HG02938 (cell line): ENCODE results near the gene GP2.
"Not testable (repeated sequence)": the region's sequence is repeated elsewhere in the genome, so short reads cannot be mapped to it uniquely, and the experiment has no call there.

Source experiments
- ATAC-seq: cut with Tn5 transposase; IDR thresholded peaks from one replicate; pipeline ENCODE4 v1.9.1; 2021; ENCODE audit warnings: mild to moderate bottlenecking, moderate library complexity; ENCODE audit not compliant: unreplicated experiment

GP2 gene

DNA sequence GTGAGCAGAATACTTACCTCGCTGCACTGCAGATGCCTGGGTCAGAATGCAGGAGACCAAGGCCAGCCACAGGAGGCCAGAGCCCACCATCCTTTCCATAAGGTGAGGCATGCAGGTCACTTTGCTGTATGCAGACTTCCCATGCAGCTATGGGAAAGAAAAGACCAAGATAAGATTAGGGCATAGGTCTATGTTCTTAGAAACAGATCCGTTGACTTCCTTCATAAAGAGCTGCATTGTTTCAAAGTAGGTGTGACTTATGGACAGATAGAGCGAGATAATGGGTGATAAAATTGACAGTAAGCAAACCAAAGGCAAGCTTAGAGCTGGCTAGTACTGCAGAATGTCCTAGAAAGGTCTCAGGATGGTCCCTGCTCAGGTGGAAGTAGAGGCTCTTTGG is 992 bp downstream of the GP2 start:
- no peak for ATAC-seq

- ATAC-seq = no peak
Measured at GRCh38 chr16:20325005-20325404, 2.3 kb downstream of the GP2 start.

DNA sequence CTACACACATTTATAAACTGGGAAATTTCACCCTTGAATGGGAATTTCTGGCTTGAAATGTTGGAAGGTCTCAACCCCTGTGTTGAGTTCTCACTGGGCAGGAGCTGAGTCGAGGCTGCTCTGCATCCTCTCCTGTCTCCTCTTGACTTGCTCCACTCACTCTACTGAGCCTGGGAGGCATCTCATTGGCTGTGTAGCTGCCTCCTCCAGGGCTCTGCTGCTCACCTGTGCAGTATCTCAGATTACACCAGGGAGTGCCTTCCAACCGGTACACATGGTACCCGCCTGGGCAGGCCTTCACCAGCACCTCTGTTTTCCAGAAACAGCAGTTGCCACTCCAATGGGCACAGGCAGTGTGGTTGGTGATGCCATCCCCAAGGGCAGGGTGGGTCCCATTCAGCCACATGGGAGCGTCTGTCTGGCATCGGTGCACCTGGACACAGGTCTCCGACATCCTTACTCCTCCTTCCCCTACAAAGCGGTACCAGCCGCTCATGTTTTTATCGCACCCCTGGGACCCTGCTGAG is 3.7 kb downstream of the GP2 start:
- no peak for ATAC-seq

GRCh38 chr16:20322696-20323095 is 4.6 kb downstream of the GP2 start:
- no peak for ATAC-seq

DNA sequence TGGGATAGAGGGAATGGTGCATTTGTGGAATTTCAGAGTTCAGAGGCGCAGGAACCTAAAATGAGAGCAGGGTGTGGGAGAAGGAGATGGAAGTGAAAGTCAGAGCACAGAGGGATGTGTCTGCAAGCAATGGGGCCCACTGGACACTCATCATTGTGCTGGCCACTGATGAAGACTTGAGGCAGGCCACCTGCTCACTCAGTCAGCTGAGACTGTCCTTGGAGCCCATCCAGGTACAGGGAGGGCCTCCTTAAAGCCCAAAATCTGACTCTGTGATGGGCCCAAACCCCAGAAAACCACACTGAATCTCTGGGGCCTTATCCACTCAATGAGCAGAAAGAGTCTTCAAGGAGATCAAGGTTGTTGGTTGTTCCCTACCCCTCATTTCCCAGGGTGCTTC is 5.6 kb downstream of the GP2 start:
- ATAC-seq = no peak

- not testable (repeated sequence) for ATAC-seq
Measured at GRCh38 chr16:20321051-20321450, 6.3 kb downstream of the GP2 start.

DNA sequence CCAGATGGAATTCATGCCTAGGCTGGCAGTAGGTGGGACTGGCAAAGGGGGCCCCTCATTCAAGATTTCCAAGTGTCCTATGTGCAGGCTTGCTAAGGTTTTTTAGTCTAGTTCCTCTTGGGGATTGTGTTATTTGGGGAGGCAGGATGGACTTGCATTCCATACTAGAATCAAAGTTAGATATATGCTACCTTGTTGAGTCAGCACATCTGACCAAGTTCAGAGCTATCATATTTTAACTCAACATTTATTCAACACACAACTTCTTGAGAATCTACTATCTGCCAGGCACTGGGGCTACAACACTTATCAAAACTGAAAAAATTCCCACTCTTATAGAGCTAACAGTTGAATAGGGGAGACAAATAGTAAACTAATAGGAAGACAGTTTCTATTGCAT is 6.7 kb downstream of the GP2 start:
- ATAC-seq = no peak

DNA sequence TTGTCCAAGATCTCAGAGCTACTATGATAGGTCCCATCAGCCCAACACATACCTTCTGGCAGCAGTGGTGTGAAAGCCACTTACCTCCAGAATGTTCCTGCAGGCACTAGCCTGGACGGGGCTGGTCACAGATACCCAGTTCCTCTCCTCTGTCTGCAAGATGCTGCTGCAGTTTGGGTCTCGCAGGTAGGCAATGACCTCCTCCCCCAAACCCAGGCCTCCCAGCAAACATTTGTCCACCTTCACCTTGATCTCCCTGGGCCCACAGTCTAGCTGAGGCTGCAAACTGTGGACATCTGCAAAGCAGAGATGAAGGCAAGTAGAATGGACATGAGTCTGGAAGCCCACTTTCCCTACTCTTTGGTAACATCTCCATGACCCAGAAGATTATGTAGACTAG is 7.1 kb downstream of the GP2 start:
- ATAC-seq = no peak

DNA sequence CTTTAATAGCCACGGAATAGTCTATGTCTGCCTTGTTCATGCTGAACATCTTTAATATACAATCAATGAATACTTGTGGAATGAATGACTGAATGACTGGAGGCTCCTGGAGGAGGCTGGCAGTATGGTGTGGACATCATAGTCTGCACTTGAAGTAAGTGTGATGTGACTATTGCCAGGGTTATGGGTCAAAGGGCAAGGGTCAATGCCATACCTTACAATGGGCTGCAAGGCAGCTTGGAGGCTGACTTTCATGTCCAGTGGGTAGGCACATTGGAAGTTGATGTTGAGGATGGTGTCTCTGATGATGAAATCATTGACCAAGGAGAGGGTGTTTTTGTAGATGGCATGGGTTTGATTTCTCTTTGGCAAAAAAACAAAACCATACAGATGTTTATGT is 7.9 kb downstream of the GP2 start:
- ATAC-seq = no peak

GRCh38 chr16:20318437-20318836 is 8.9 kb downstream of the GP2 start:
- ATAC-seq = no peak

- ATAC-seq = no peak
Measured at GRCh38 chr16:20318006-20318405, 9.3 kb downstream of the GP2 start.

GRCh38 chr16:20317117-20317516 is 10.2 kb downstream of the GP2 start:
- ATAC-seq = no peak

GRCh38 chr16:20316715-20317114 is 10.6 kb downstream of the GP2 start:
- no peak for ATAC-seq

- no peak for ATAC-seq
Measured at GRCh38 chr16:20315764-20316163, 11.5 kb downstream of the GP2 start.

GRCh38 chr16:20314575-20314974 is 12.7 kb downstream of the GP2 start:
- ATAC-seq = no peak

DNA sequence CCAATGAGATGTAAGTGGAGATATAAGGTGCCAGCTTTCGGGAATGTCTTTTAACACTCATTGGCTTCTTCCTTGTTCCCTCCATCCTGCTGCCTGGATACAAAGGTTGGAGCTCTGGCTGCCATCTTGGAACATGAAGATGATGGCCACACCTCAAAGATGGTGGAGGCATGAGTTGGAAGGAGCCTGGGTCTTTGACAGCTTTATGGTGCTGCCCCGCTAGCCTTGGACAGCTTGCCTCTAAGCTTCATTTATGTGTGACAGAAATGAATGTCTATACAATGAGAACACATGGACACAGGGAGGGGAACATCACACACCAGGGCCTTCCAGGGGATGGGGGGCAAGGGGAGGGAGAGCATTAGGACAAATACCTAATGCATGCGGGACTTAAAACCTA is 13.6 kb downstream of the GP2 start:
- no peak for ATAC-seq

GRCh38 chr16:20312536-20313095 is 14.7 kb downstream of the GP2 start:
- ATAC-seq = not testable (repeated sequence)

GRCh38 chr16:20311548-20311947 is 15.8 kb downstream of the GP2 start:
- ATAC-seq = no peak

DNA sequence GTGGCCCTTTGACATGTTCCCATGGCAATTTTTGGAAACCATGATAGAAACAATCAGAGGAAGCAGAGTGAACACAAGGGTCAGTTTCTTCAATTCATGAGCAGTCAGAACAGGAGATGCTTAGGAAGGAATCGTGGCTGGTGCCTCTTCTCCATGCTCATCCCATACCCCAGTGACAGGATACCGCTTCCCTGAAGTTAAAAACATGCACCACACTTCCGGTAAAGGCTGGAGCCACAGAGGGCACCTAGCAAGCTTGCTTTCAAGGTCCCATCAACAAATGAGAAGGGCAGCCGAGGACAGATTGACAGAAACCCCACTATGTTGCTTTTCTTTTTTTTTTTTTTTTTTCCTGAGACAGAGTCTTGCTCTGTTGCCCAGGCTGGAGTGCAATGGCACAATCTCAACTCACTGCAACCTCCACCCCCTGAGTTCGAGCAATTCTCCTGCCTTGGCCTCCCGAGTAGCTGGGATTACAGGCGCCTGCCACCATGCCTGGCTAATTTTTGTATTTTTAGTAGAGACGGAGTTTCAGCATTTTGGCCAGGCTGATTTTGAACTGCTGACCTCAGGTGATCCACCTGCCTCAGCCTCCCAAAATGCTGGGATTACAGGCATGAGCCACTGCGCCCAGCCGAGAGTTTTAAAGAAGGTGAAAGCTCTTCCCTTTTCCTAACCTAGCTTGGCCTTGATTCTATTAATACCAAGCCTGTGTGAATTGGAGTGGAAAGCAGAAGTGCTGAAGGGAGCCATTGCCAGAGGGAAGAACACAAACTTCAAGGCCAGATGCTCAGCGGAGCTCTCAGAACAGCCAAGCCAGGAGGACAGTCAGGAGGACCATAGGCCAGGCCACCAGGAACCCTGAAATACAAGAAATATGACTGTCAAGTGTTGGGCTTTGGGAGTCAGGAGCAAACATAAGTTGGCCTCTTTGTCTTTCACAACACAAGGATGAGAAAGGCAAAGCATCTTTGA is 16.6 kb downstream of the GP2 start:
- ATAC-seq = no peak

DNA sequence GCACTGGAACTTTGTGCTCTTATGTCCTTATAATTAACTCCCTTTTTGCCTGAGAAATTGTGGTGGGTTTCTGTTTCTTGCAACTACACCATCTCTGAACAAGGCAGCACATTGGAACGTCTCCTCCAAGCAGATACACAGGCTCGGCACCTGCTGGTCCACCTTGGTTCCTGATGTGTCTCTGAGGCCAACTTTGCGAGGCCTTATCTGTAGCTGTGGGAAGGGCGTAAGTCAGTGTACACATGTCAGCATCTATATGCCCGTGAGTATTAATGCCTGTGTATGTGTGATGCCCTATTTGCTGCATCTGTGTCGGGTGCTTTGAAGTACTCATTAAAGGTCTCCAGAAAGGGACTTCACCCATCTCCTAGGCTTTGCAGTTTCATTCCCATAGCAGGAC is 17.5 kb downstream of the GP2 start:
- no peak for ATAC-seq

DNA sequence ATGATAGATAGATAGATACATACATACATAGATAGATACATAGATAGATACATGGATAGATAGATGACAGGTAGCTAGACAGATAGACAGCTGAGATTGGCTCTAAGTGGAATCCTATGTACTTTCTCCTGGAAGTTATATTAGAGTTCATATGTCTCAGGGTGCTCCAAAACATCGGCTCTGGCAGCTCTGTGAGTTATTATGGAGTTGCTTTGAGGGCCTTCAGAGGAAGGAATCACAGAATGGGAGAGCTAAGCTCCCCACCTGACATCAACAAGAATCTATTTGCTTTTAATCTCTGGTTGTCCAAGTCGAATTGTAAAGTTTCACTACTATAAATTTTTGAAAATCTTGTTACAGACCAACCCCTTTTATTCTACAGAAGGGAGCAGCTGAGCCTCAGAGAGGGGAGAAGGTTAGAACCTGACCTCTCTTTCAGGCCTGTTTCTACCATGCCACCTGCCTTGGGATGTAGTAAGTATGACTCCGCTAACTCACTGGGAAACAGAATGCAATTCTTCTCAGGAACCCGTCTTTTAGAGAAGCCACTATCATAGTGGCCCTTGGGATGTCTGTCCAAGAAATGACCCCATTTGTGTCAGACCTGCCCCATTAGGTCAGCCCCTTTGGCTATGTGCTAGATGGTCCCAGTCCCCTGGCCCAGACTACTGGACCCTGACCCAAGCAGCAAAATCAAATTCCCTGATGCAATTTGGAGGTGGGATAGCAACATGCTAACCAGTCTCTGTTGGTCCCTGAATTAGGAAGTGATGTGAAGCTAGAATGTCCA is 18.3 kb downstream of the GP2 start:
- no peak for ATAC-seq
